GM23248 (cell line): ENCODE measurements around the gene CLDN5. TPM values are rescaled to one million over a fixed set of nuclear protein-coding genes. Genes with fewer than 3 reads are reported as not detected.

ENCODE experiments used
- DNase-seq: peaks from one replicate; pipeline ENCODE4 v3.0.0-alpha.2; 2015
- H2AFZ ChIP-seq: fragments of 200-600 bp; sonication (generic); 2 replicates; pipeline ENCODE4 v1.6.1; 2016; ENCODE audit warnings: antibody characterized with exemption
- H3F3A ChIP-seq: fragments of 200-600 bp; sonication (generic); 2 replicates; pipeline ENCODE4 v1.6.1; 2016; ENCODE audit warnings: mild to moderate bottlenecking, antibody characterized with exemption, mixed run types; ENCODE audit not compliant: insufficient read depth
- H3K27ac ChIP-seq: fragments of 200-600 bp; sonication (generic); 2 replicates; pipeline ENCODE4 v1.5.1; 2016; ENCODE audit warnings: mild to moderate bottlenecking
- H3K27me3 ChIP-seq: fragments of 200-600 bp; sonication (generic); replicated peaks from 2 replicates; pipeline ENCODE4 v1.6.1; 2016; ENCODE audit warnings: mild to moderate bottlenecking; ENCODE audit not compliant: insufficient read depth
- H3K36me3 ChIP-seq: fragments of 200-600 bp; sonication (generic); 2 replicates; pipeline ENCODE4 v1.6.1; 2016; ENCODE audit warnings: low read depth, mild to moderate bottlenecking
- H3K4me1 ChIP-seq: fragments of 200-600 bp; sonication (generic); 2 replicates; pipeline ENCODE4 v1.6.1; 2016; ENCODE audit warnings: mild to moderate bottlenecking; ENCODE audit not compliant: insufficient read depth
- H3K4me2 ChIP-seq: fragments of 200-600 bp; sonication (generic); one replicate; pipeline ENCODE4 v1.6.1; 2016; ENCODE audit warnings: mild to moderate bottlenecking; ENCODE audit not compliant: unreplicated experiment
- H3K4me3 ChIP-seq: fragments of 200-600 bp; sonication (generic); 2 replicates; pipeline ENCODE4 v1.5.1; 2016; ENCODE audit warnings: mild to moderate bottlenecking
- H3K79me2 ChIP-seq: fragments of 200-600 bp; sonication (generic); 2 replicates; pipeline ENCODE4 v1.6.1; 2016; ENCODE audit warnings: mild to moderate bottlenecking; ENCODE audit not compliant: insufficient read depth
- H3K9ac ChIP-seq: fragments of 200-600 bp; sonication (generic); 2 replicates; pipeline ENCODE4 v1.6.1; 2016; ENCODE audit warnings: mild to moderate bottlenecking
- H3K9me2 ChIP-seq: fragments of 200-600 bp; sonication (generic); 2 replicates; pipeline ENCODE4 v1.6.1; 2016; ENCODE audit warnings: mixed run types, mild to moderate bottlenecking, moderate library complexity; ENCODE audit not compliant: insufficient read depth
- H3K9me3 ChIP-seq: fragments of 200-600 bp; sonication (generic); one replicate; pipeline ENCODE4 v1.6.1; 2017; ENCODE audit warnings: low read depth
- H4K20me1 ChIP-seq: fragments of 200-600 bp; sonication (generic); 2 replicates; pipeline ENCODE4 v1.6.0; 2016; ENCODE audit not compliant: insufficient read depth
- EZH2 ChIP-seq: fragments of 200-600 bp; sonication (generic); IDR thresholded peaks from 2 replicates; pipeline ENCODE4 v1.6.1; 2018; ENCODE audit warnings: antibody characterized with exemption, mild to moderate bottlenecking; ENCODE audit not compliant: insufficient read depth, poor library complexity, severe bottlenecking
- EZH2phosphoT487 ChIP-seq: fragments of 200-600 bp; sonication (generic); IDR thresholded peaks from 2 replicates; pipeline ENCODE4 v1.6.1; 2018; ENCODE audit warnings: antibody characterized with exemption, moderate library complexity, mild to moderate bottlenecking, low read depth; ENCODE audit not compliant: insufficient read depth
- WGBS, 2 experiments: methylation state at CpG; one replicate each; pipeline ENCODE4 v1.1.6; 2015 to 2017; ENCODE audit warnings: low lambda C conversion rate in 2 of 2, low coverage in 1 of 2; ENCODE audit errors: missing lambda C conversion rate in 2 of 2; 5-methylcytosine and 5-hydroxymethylcytosine counted together
- in situ Hi-C: fragments of 300-500 bp; cut with MboI; formaldehyde crosslinking; loops from 2 replicates; pipeline ENCODE4 v1.15.0; 2020
- polyA plus RNA-seq: library from polyadenylated mRNA; unstranded; fragments of >200 nt; fragmentation: Nextera tagmentation; extraction: Ambion mirVana; gene quantifications from 2 replicates; pipeline ENCODE4 v1.2.1, GENCODE V29; 2016
- total RNA-seq: library from RNA; depleted of rRNA; stranded (reverse); fragments of >200 nt; shearing (Covaris generic); gene quantifications from 2 replicates; pipeline ENCODE4 v1.2.3, GENCODE V29; 2014

CLDN5 gene
- total and polyA plus RNA-seq, 2 experiments from 2014 or later: not detected

DNA sequence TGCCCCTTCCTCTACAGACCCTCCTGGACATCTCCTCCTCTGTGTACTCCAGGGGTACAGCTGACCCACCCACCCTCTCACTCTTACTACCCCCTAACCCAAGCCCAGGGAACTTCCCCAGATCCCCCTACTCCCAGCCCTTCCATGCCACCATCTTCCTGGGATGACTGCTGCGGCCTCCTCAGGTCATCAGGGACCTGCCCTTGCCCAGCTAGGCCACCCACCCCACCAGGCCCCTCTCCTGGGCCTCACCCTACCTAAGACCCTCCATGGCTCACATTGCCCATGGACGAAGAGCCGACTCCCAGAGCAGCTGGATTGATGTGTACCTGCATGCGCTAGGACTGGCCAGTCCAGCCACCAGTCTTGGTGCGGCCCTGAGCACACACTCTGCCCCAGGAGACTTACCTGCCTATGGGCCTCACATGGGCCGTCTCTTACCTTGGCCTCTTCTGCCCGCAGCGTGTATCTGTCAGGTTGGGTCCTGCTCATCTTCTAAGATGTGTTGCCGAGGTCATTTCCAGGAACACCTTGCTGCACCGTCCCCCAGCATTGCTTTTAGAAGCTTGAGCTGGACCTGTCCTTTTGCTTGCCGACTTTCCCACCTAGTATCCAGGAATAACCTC is 2.0 kb upstream of the CLDN5 start:
- no peak overlapping the region for H3K4me2 ChIP-seq
- in situ Hi-C loops: no loop called here
- no peak overlapping the region for H3K27ac ChIP-seq
- no peaks in the 10 kb centered on the region for H3K4me1 ChIP-seq
- WGBS, 2 experiments: 77 to 80% methylated on average over 11 of the region's 11 CpGs
- H3K9me2 ChIP-seq: no peaks in the 10 kb centered on the region
- no peak overlapping the region for H3K9ac ChIP-seq
- no peaks in the 10 kb centered on the region for H4K20me1 ChIP-seq
- TF ChIP-seq EZH2 (no peak), EZH2phosphoT487 (no peak)
- H3K79me2 ChIP-seq: no peaks in the 10 kb centered on the region
- H3K4me3 ChIP-seq: no peak overlapping the region
- peaks cover 9% of the 10 kb centered on the region; the same call in 1 of the 2 replicates for H3K27me3 ChIP-seq
- H3F3A ChIP-seq: no peaks in the 10 kb centered on the region
- no peaks in the 10 kb centered on the region for H3K36me3 ChIP-seq
- DNase-seq: no peak
- H2AFZ ChIP-seq: no peak overlapping the region
- no peaks in the 10 kb centered on the region for H3K9me3 ChIP-seq

DNA sequence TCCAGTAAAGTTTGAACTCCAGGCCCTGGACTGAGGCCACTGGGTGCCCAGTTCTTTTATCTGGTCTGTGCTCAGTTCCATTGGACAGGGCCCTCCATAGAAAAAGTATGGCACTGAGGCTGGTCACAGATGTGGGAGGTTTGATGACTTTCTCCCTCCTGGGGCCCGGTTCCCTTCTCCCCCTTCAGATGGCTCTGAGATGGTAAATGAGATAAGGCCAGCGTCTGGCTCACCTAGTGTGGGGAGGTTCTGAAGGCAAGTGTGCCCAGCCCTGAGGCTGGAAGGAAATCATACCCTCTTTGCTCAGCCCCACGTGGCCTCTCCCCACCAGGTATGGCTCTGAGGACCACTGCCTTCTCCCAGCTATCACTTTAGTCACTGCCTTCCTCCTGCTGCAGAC is 1.5 kb upstream of the CLDN5 start:
- H3K27me3 ChIP-seq: peaks cover 9% of the 10 kb centered on the region; the same call in 1 of the 2 replicates
- WGBS, 2 experiments: 62 to 70% methylated on average over 3 of the region's 3 CpGs
- no peaks in the 10 kb centered on the region for H3F3A ChIP-seq
- no peak overlapping the region for H3K27ac ChIP-seq
- H3K9ac ChIP-seq: no peak overlapping the region
- in situ Hi-C loops: no loop called here
- no peaks in the 10 kb centered on the region for H3K9me2 ChIP-seq
- no peak overlapping the region for H3K4me2 ChIP-seq
- H2AFZ ChIP-seq: no peak overlapping the region
- H3K4me1 ChIP-seq: no peaks in the 10 kb centered on the region
- H3K4me3 ChIP-seq: no peak overlapping the region
- no peaks in the 10 kb centered on the region for H4K20me1 ChIP-seq
- TF ChIP-seq EZH2: no peak
- no peak for DNase-seq
- no peaks in the 10 kb centered on the region for H3K9me3 ChIP-seq
- H3K36me3 ChIP-seq: no peaks in the 10 kb centered on the region
- no peaks in the 10 kb centered on the region for H3K79me2 ChIP-seq

DNA sequence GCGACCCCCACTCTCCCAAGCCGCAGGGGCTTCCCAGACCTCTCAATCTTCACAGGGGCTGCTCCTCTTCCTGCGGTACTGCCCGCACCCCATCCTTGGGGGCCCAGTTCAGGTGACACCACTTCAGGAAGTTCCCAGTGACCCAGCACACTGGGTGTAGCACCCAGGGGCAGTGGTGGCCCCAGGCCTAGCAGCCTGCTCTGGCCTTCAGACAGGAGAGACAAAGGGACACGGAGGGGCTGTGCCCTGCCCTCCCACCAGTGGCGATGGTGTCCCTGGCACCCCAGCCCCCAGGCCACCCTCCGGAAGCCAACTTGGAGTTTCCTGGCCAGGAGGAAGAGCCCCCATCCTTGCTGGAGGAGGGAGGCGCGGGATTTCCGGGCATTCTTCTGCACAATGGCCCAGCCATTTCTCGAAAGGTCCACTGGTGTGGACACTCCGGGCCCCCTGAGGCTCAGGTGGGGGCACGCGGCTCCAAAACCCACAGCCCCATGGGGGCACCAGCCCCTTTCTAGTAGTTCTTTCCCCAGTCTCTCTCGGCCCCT is 978 bp upstream of the CLDN5 start:
- no peak overlapping the region for H3K27ac ChIP-seq
- no peaks in the 10 kb centered on the region for H3K9me2 ChIP-seq
- no peaks in the 10 kb centered on the region for H4K20me1 ChIP-seq
- DNase-seq: no peak
- peaks cover 7% of the 10 kb centered on the region; the same call in 1 of the 2 replicates for H3K27me3 ChIP-seq
- no peak overlapping the region for H3K4me2 ChIP-seq
- no peaks in the 10 kb centered on the region for H3K4me1 ChIP-seq
- no peaks in the 10 kb centered on the region for H3K79me2 ChIP-seq
- in situ Hi-C loops: no loop called here
- no peaks in the 10 kb centered on the region for H3F3A ChIP-seq
- no peak overlapping the region for H3K9ac ChIP-seq
- H2AFZ ChIP-seq: no peak overlapping the region
- TF ChIP-seq EZH2phosphoT487: no peak
- TF ChIP-seq EZH2: no peak
- H3K36me3 ChIP-seq: no peaks in the 10 kb centered on the region
- no peaks in the 10 kb centered on the region for H3K9me3 ChIP-seq
- 82 to 88% methylated on average over 14 of the region's 15 CpGs for WGBS, 2 experiments
- H3K4me3 ChIP-seq: no peak overlapping the region

DNA sequence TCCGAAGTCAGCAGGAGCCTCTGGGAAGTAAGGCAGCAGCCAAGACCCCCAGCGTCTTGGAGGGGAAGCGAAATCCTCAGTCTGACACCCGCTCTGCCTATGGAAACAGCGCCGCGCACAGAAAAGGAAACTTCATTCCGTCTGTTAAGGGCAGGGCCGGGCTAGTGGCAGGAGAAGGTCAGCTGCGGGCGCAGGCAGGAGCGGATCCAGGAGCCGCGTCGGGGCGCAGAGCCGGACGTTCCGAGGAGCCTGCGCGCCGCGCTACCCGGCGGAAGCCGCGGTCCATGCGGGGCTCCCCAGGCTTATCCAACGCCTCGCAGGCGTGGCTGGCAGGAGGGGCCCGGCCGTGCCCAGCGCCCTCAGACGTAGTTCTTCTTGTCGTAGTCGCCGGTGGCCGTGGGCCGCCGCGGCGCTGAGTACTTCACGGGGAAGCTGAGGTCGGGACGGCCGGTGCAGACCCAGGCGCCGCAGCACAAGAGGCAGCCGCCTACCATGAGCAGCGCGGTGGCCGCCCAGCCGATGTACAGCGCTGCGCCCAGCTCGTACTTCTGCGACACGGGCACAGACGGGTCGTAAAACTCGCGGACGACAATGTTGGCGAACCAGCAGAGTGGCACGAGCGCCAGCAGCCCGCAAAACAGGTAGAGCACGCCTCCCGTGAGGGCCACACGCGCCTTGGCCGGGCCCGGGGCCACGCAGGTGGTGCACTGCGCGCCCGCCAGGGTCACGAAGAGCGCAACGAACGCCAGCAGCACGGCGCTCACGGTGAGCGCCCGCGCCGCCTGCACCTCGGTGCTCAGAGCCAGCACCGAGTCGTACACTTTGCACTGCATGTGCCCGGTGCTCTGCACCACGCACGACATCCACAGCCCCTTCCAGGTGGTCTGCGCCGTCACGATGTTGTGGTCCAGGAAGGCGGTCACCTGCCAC is 705 bp downstream of the CLDN5 start:
- Histone ChIP-seq H3K9ac (no peak overlapping the region), H4K20me1 (no peaks in the 10 kb centered on the region), H3K9me2 (no peaks in the 10 kb centered on the region), H3F3A (no peaks in the 10 kb centered on the region), H3K36me3 (no peaks in the 10 kb centered on the region), H2AFZ (peak overlapping the region; percentile 66; the same call in 1 of the 2 replicates), H3K4me2 (no peak overlapping the region), H3K4me3 (peak overlapping the region; percentile 46), H3K27me3 (0 out of 2 replicates have a peak, but pooled peaks cover 5% of the 10 kb centered on the region), H3K79me2 (no peaks in the 10 kb centered on the region), H3K9me3 (no peaks in the 10 kb centered on the region), H3K27ac (no peak overlapping the region), H3K4me1 (no peaks in the 10 kb centered on the region)
- TF ChIP-seq EZH2phosphoT487 (no peak), EZH2 (no peak)
- WGBS, 2 experiments: 4 to 5% methylated on average over 85 to 96 of the region's 99 CpGs
- DNase-seq: peak; percentile 44
- in situ Hi-C loops: no loop called here
